GM12892 (cell line): Measurements from ENCODE around the gene ADGRL3.

Experiments
- POLR2A ChIP-seq: IDR thresholded peaks from 2 replicates; pipeline ENCODE4 v1.6.1; 2011; ENCODE audit warnings: low read depth, low read length, control low read depth
- POLR2AphosphoS5 ChIP-seq: IDR thresholded peaks from 2 replicates; pipeline ENCODE4 v1.6.1; 2011; ENCODE audit warnings: low read depth, low read length, control low read depth

DNA sequence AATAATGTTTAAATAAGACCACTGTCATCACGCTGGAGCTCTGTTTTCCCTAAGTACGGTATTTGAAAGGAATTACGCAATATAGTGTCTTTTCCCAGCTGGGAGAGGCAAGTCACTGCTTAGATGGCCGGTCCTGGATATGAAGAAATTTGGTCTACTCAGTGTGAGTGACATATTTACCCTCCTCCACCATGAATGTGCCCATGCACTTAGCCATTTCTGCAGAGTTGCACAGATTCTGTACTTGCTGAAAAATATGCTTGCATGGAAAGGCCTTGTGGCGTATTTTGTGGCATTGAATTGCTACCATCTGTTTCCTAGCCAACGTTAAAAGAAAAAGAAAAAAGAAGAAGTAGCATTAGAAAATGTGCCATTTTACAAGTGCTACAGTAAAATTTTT is 73.1 kb downstream of the ADGRL3 start:
- TF ChIP-seq POLR2A (no peak), POLR2AphosphoS5 (no peak)
